GM12878 (cell line): ENCODE measurements around the gene IRF9. TPM values are rescaled to one million over a fixed set of nuclear protein-coding genes. Genes with fewer than 3 reads are reported as not detected.

Experiments used
- ATF3 ChIP-seq: IDR thresholded peaks from 2 replicates; pipeline ENCODE4 v1.6.1; 2011; ENCODE audit warnings: low read depth, mild to moderate bottlenecking, low read length, moderate library complexity, borderline replicate concordance; ENCODE audit errors: extremely low read depth
- CTCF ChIP-seq, 3 experiments: IDR thresholded peaks in 2 of 3; conservative IDR thresholded peaks in 1 of 3; 2 replicates each; pipeline ENCODE4 v1.5.1; 2011; ENCODE audit warnings: low read depth in 3 of 3, low read length in 3 of 3, mild to moderate bottlenecking in 3 of 3, control low read depth in 2 of 3, moderate library complexity in 2 of 3, inconsistent platforms in 1 of 3, mixed read lengths in 1 of 3; ENCODE audit not compliant: control insufficient read depth in 2 of 3, insufficient read depth in 1 of 3; ENCODE audit errors: extremely low read depth in 1 of 3
- EGR1 ChIP-seq, 2 experiments: IDR thresholded peaks; 1 replicate in 1 of 2; 2 replicates in 1 of 2; pipeline ENCODE4 v1.6.1; 2011 to 2012; ENCODE audit warnings: low read depth in 2 of 2, low read length in 2 of 2, borderline replicate concordance in 1 of 2, mild to moderate bottlenecking in 1 of 2, moderate library complexity in 1 of 2
- FOXK2 ChIP-seq: fragments of 450-650 bp; IDR thresholded peaks from 2 replicates; pipeline ENCODE4 v1.6.1; 2017; ENCODE audit warnings: mild to moderate bottlenecking, moderate library complexity
- HDAC6 ChIP-seq: fragments of 200-600 bp; sonication (generic); IDR thresholded peaks from one replicate; pipeline ENCODE4 v1.8.0; 2017; ENCODE audit warnings: antibody characterized with exemption; ENCODE audit not compliant: unreplicated experiment
- JUND ChIP-seq: IDR thresholded peaks from 2 replicates; pipeline ENCODE4 v1.6.1; 2012; ENCODE audit warnings: low read depth, mild to moderate bottlenecking, low read length, improper control_type of control experiment, moderate library complexity
- LARP7 ChIP-seq: fragments of 450-650 bp; IDR thresholded peaks from 2 replicates; pipeline ENCODE4 v1.6.1; 2017; ENCODE audit warnings: mild to moderate bottlenecking
- MTA2 ChIP-seq: fragments of 450-650 bp; IDR thresholded peaks from 2 replicates; pipeline ENCODE4 v1.6.1; 2016; ENCODE audit warnings: low read depth, mild to moderate bottlenecking, moderate library complexity
- NFIC ChIP-seq: IDR thresholded peaks from 2 replicates; pipeline ENCODE4 v1.6.1; 2012; ENCODE audit warnings: low read depth, mild to moderate bottlenecking, inconsistent platforms, low read length, moderate library complexity
- NR2F1 ChIP-seq: fragments of 450-650 bp; conservative IDR thresholded peaks from 2 replicates; pipeline ENCODE4 v1.6.1; 2017; ENCODE audit warnings: mild to moderate bottlenecking
- RB1 ChIP-seq: fragments of 450-650 bp; formaldehyde crosslinking; IDR thresholded peaks from 2 replicates; pipeline ENCODE4 v1.6.1; 2017; ENCODE audit warnings: mild to moderate bottlenecking, borderline replicate concordance
- SIN3A ChIP-seq: IDR thresholded peaks from 2 replicates; pipeline ENCODE4 v1.6.1; 2012; ENCODE audit warnings: low read depth, low read length, improper control_type of control experiment
- SP1 ChIP-seq: IDR thresholded peaks from one replicate; pipeline ENCODE4 v1.6.1; 2011; ENCODE audit warnings: low read depth, low read length
- SREBF2 ChIP-seq: IDR thresholded peaks from 2 replicates; pipeline ENCODE4 v1.6.1; 2012; ENCODE audit warnings: mild to moderate bottlenecking, low read length
- TARDBP ChIP-seq: IDR thresholded peaks from 2 replicates; pipeline ENCODE4 v1.6.1; 2016; ENCODE audit warnings: borderline replicate concordance
- ZNF24 ChIP-seq: fragments of 450-650 bp; IDR thresholded peaks from 2 replicates; pipeline ENCODE4 v1.6.1; 2017; ENCODE audit warnings: antibody characterized with exemption, mild to moderate bottlenecking
- ZZZ3 ChIP-seq: IDR thresholded peaks from 2 replicates; pipeline ENCODE4 v1.6.1; 2011; ENCODE audit warnings: low read depth; ENCODE audit not compliant: control insufficient read depth, insufficient read length
- polyA plus RNA-seq, 11 experiments: library from polyadenylated mRNA; depleted of rRNA in 4 of 11; unstranded in 6 of 11; stranded (reverse) in 5 of 11; fragments of >200 nt; fragmentation: Nextera tagmentation in 4 of 11; fragmentation: Illumina TruSeq in 1 of 11; extraction: Ambion mirVana in 4 of 11; extraction: Trizol in 1 of 11; gene quantifications; 1 replicate in 1 of 11; 2 replicates in 10 of 11; pipeline versions ENCODE4 v1.2.1 to v1.2.3, GENCODE V29; 2011 to 2016; ENCODE audit warnings: inconsistent platforms in 2 of 11, missing spikeins in 2 of 11, low read depth in 1 of 11
- total RNA-seq, 4 experiments: library from RNA; depleted of rRNA in 3 of 4; stranded (reverse); fragments of >200 nt in 3 of 4; fragmentation: Illumina TruSeq in 1 of 4; extraction: Trizol in 1 of 4; gene quantifications; 2 replicates each; pipeline versions ENCODE4 v1.2.1 to v1.2.3, GENCODE V29; 2013 to 2021
- TF ChIP-seq, protein P1 (sequence below): fragments of 450-650 bp; IDR thresholded peaks from 2 replicates; pipeline ENCODE4 v1.6.1; 2018; ENCODE audit warnings: mild to moderate bottlenecking, low read depth, moderate library complexity; ENCODE audit not compliant: partially characterized antibody
- TF ChIP-seq, protein P2 (sequence below): fragments of 450-650 bp; IDR thresholded peaks from 2 replicates; pipeline ENCODE4 v1.6.1; 2017; ENCODE audit warnings: mild to moderate bottlenecking, moderate library complexity

IRF9 gene
- total and polyA plus RNA-seq, 10 of the 15 experiments (the other 5 are each of a cell fraction or from before 2014, with no cell fraction given) = 47.6 to 234 (median 148) TPM

GRCh38 chr14:24141097-24141880 lies 19.8 kb upstream of the IRF9 start, which contains the start of gene EMC9 (continued):
- TF ChIP-seq CTCF (IDR thresholded peaks at IDR 0.05 in 2 of 3, conservative IDR thresholded peaks at IDR 0.05 in 1 of 3; ENCODE audit: control insufficient read depth in 2 of 3, extremely low read depth in 1 of 3, insufficient read depth in 1 of 3, low read depth in 3 of 3, low read length in 3 of 3) = peak in 2 of 3 experiments; percentile 27 to 35; a peak in 4 of 6 replicates
- TF ChIP-seq SREBF2 = no peak
- TF ChIP-seq FOXK2 = peak; percentile 52; the same call in 1 of the 2 replicates
- TF ChIP-seq NFIC = no peak
- TF ChIP-seq TARDBP = peak; percentile 30; the same call in 1 of the 2 replicates
- TF ChIP-seq LARP7 = peak; percentile 88
- peak; percentile 94 for TF ChIP-seq SP1
- no peak for TF ChIP-seq ZZZ3
- TF ChIP-seq, protein P1, sequence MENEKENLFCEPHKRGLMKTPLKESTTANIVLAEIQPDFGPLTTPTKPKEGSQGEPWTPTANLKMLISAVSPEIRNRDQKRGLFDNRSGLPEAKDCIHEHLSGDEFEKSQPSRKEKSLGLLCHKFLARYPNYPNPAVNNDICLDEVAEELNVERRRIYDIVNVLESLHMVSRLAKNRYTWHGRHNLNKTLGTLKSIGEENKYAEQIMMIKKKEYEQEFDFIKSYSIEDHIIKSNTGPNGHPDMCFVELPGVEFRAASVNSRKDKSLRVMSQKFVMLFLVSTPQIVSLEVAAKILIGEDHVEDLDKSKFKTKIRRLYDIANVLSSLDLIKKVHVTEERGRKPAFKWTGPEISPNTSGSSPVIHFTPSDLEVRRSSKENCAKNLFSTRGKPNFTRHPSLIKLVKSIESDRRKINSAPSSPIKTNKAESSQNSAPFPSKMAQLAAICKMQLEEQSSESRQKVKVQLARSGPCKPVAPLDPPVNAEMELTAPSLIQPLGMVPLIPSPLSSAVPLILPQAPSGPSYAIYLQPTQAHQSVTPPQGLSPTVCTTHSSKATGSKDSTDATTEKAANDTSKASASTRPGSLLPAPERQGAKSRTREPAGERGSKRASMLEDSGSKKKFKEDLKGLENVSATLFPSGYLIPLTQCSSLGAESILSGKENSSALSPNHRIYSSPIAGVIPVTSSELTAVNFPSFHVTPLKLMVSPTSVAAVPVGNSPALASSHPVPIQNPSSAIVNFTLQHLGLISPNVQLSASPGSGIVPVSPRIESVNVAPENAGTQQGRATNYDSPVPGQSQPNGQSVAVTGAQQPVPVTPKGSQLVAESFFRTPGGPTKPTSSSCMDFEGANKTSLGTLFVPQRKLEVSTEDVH = no peak
- no peak for TF ChIP-seq ZNF24
- no peak for TF ChIP-seq ATF3
- TF ChIP-seq RB1 = peak; percentile 48; the same call in 1 of the 2 replicates
- no peak for TF ChIP-seq JUND
- TF ChIP-seq MTA2 = 0 out of 2 replicates have a peak, but pooled peaks have one; percentile 29
- TF ChIP-seq SIN3A = no peak
- peak; percentile 54; the same call in 1 of the 2 replicates for TF ChIP-seq NR2F1
- TF ChIP-seq HDAC6 = no peak
- TF ChIP-seq EGR1 (IDR thresholded peaks at IDR 0.05; ENCODE audit: borderline replicate concordance in 1 of 2, low read depth in 2 of 2, low read length in 2 of 2) = peak in 1 of 2 experiments; percentile 81; a peak in 1 of 3 replicates
- TF ChIP-seq, protein P2, sequence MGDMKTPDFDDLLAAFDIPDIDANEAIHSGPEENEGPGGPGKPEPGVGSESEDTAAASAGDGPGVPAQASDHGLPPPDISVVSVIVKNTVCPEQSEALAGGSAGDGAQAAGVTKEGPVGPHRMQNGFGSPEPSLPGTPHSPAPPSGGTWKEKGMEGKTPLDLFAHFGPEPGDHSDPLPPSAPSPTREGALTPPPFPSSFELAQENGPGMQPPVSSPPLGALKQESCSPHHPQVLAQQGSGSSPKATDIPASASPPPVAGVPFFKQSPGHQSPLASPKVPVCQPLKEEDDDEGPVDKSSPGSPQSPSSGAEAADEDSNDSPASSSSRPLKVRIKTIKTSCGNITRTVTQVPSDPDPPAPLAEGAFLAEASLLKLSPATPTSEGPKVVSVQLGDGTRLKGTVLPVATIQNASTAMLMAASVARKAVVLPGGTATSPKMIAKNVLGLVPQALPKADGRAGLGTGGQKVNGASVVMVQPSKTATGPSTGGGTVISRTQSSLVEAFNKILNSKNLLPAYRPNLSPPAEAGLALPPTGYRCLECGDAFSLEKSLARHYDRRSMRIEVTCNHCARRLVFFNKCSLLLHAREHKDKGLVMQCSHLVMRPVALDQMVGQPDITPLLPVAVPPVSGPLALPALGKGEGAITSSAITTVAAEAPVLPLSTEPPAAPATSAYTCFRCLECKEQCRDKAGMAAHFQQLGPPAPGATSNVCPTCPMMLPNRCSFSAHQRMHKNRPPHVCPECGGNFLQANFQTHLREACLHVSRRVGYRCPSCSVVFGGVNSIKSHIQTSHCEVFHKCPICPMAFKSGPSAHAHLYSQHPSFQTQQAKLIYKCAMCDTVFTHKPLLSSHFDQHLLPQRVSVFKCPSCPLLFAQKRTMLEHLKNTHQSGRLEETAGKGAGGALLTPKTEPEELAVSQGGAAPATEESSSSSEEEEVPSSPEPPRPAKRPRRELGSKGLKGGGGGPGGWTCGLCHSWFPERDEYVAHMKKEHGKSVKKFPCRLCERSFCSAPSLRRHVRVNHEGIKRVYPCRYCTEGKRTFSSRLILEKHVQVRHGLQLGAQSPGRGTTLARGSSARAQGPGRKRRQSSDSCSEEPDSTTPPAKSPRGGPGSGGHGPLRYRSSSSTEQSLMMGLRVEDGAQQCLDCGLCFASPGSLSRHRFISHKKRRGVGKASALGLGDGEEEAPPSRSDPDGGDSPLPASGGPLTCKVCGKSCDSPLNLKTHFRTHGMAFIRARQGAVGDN = no peak
